ENCODE data around the gene CDH4.

DNA sequence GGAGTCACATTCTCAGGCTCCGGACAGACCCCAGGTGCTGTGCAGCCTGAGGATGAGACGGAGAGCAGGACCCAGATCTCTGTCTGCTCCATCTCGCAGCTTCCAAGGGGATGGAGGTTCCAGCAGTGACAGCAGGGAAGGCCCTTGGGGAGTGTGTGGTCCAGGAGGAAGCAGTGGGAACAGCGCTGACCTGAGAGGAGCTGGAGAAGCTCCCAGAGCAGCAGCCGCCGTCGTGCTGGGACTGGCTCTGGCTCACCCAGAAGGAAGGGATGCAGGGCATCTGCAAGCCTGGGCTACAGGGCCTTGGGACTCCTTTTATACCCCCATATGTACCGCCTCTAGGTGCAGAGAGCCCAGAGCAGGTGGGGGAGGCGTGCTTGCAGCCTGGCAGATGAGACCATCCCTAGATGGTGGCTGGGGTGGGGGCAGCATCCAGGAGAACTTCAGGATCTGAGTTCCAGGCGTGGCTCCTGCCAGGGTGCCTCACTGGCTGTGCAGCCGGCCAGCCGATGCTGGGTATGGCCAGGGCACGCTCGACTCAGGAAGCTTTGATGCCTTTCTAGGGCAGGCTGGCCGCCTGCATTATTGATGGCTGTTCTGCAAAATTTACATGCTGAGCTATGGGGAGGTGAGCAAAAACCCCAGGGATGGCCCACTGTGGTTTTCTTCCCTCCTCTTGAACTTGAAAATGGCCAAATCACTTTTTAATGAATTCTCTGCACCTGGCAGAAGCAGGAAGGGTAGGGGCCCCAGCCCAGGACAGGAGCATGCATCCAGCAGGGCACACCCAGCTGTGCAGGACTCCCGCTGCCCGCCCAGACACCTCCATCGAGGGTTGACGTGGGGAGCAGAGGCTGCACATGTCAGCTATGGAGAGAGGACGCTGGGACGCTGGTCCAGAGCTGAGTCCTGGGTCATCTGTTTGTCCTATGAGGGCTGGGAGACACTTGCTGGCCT is 634.0 kb downstream of the CDH4 start:
- TF ChIP-seq, protein P1, sequence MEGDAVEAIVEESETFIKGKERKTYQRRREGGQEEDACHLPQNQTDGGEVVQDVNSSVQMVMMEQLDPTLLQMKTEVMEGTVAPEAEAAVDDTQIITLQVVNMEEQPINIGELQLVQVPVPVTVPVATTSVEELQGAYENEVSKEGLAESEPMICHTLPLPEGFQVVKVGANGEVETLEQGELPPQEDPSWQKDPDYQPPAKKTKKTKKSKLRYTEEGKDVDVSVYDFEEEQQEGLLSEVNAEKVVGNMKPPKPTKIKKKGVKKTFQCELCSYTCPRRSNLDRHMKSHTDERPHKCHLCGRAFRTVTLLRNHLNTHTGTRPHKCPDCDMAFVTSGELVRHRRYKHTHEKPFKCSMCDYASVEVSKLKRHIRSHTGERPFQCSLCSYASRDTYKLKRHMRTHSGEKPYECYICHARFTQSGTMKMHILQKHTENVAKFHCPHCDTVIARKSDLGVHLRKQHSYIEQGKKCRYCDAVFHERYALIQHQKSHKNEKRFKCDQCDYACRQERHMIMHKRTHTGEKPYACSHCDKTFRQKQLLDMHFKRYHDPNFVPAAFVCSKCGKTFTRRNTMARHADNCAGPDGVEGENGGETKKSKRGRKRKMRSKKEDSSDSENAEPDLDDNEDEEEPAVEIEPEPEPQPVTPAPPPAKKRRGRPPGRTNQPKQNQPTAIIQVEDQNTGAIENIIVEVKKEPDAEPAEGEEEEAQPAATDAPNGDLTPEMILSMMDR (IDR thresholded peaks at IDR 0.05; ENCODE audit: control extremely low read depth in 1 of 3, insufficient read depth in 1 of 3, low read depth in 1 of 3, low read length in 3 of 3), result no peak
- TF ChIP-seq CHD2 (IDR thresholded peaks at IDR 0.05; ENCODE audit: low read length) (no peak), CHD1 (IDR thresholded peaks at IDR 0.05; ENCODE audit: low read depth, low read length) (no peak)

Measured in H1 (cell line).